Measurements from ENCODE around the gene AP4M1.
A peak's percentile ranks its signal among the peaks of the same experiment; 100 is the strongest.

AP4M1 gene

GRCh38 chr7:100075418-100075817, 26.0 kb upstream of the AP4M1 start:
- no peak for TF ChIP-seq CTCF (IDR thresholded peaks at IDR 0.05; ENCODE audit: extremely low read depth, missing control alignments)
- DNase-seq (ENCODE audit: low spot score): no peak

GRCh38 chr7:100077205-100077604, 24.2 kb upstream of the AP4M1 start:
- no peak for TF ChIP-seq CTCF (IDR thresholded peaks at IDR 0.05; ENCODE audit: extremely low read depth, missing control alignments)
- no peak for DNase-seq (ENCODE audit: low spot score)

DNA sequence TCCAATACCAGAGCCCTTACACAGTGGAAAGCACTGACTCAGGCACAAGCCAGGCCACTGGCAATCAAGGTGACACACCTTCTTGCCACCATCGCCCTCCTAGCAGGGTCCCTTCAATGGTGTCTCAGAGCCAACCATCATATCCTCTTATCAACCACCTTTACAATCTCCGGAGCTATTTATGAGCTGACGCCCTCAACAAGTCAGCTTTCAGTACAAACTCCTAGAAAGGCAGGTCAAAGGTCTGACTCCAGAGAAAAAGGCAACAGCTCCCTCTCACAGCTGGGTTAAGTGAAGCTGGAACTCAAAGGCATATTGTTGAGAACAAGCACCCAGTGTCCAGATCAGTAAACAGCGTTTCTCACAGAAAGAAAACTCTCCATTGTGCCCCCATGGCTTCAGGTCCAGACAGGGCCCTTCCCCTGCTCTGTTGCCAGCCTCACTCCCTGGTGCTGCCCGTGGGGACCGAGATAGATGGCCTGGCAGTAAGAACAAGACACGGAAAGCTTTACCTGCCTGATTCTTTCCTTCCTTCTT, 22.4 kb upstream of the AP4M1 start:
- no peak for DNase-seq (ENCODE audit: low spot score)

GRCh38 chr7:100080907-100081534, 20.4 kb upstream of the AP4M1 start:
- DNase-seq (ENCODE audit: low spot score): no peak
- TF ChIP-seq CTCF (IDR thresholded peaks at IDR 0.05; ENCODE audit: extremely low read depth, missing control alignments): no peak

More for the DNA sequence above, 22.4 kb upstream of the AP4M1 start:
- no peak for TF ChIP-seq CTCF (IDR thresholded peaks at IDR 0.05; ENCODE audit: extremely low read depth, missing control alignments)

GRCh38 chr7:100081535-100082102, 19.8 kb upstream of the AP4M1 start, which contains the start of gene ZNF3:
ZNF3 (minus strand) TSS chr7:100081723; CDS start chr7:100077357, 4,366 bp downstream.
- peak; percentile 96 for DNase-seq (ENCODE audit: low spot score)
- peak; percentile 90 for TF ChIP-seq CTCF (IDR thresholded peaks at IDR 0.05; ENCODE audit: extremely low read depth, missing control alignments)

DNA sequence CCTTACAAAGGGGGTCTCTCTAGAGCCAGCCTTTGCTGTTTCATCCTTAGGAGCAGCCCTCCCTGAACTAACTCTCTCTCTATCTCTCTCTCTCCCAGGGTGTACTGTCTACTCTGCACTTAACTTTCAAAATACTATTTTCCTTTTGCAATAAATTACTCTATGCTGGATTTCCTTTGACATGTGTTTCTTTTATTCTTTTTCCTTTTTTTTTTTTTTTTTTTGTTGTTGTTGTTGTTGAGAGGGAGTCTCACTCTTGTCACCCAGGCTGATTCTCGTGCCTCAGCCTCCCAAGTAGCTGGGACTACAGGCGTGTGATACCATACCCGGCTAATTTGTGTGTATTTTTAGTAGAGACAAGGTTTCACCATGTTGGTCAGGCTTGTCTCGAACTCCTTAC, 18.5 kb upstream of the AP4M1 start:
- TF ChIP-seq CTCF (IDR thresholded peaks at IDR 0.05; ENCODE audit: extremely low read depth, missing control alignments): no peak
- no peak for DNase-seq (ENCODE audit: low spot score)

GRCh38 chr7:100085515-100085914, 15.9 kb upstream of the AP4M1 start:
- no peak for DNase-seq (ENCODE audit: low spot score)
- TF ChIP-seq CTCF (IDR thresholded peaks at IDR 0.05; ENCODE audit: extremely low read depth, missing control alignments): no peak

Data from GM20000 (cell line).